HG03095 (cell line): Measurements from ENCODE around the gene TBC1D9B.

Experiments used
- ATAC-seq: cut with Tn5 transposase; IDR thresholded peaks from one replicate; pipeline ENCODE4 v1.9.1; 2021; ENCODE audit warnings: moderate library complexity; ENCODE audit not compliant: unreplicated experiment

Gene TBC1D9B

GRCh38 chr5:179908528-179908927, 831 bp upstream of the TBC1D9B start:
- no peak for ATAC-seq

- no peak for ATAC-seq
These were observed 722 bp downstream of the TBC1D9B start for GRCh38 chr5:179906795-179907555.

- no peak for ATAC-seq
These were observed 1.4 kb downstream of the TBC1D9B start for GRCh38 chr5:179906294-179906794.

GRCh38 chr5:179905161-179905560, 2.5 kb downstream of the TBC1D9B start:
- no peak for ATAC-seq

GRCh38 chr5:179904463-179905160, 3.1 kb downstream of the TBC1D9B start:
- ATAC-seq: no peak

- no peak for ATAC-seq
These were observed 4.9 kb downstream of the TBC1D9B start for GRCh38 chr5:179902763-179903158.

GRCh38 chr5:179901915-179902762, 5.6 kb downstream of the TBC1D9B start:
- ATAC-seq: no peak

- no peak for ATAC-seq
These were observed 6.2 kb downstream of the TBC1D9B start for GRCh38 chr5:179901462-179901861.

GRCh38 chr5:179900711-179901110, 7.0 kb downstream of the TBC1D9B start:
- no peak for ATAC-seq

GRCh38 chr5:179900206-179900605, 7.5 kb downstream of the TBC1D9B start:
- no peak for ATAC-seq

- ATAC-seq: no peak
These were observed 11.8 kb downstream of the TBC1D9B start for GRCh38 chr5:179895861-179896260.

GRCh38 chr5:179893958-179894895, 13.5 kb downstream of the TBC1D9B start:
- no peak for ATAC-seq

GRCh38 chr5:179893076-179893957, 14.4 kb downstream of the TBC1D9B start:
- ATAC-seq: no peak

- no peak for ATAC-seq
These were observed 15.4 kb downstream of the TBC1D9B start for GRCh38 chr5:179892255-179892654.

- ATAC-seq: no peak
These were observed 16.7 kb downstream of the TBC1D9B start for GRCh38 chr5:179890751-179891682.

GRCh38 chr5:179889885-179890284, 17.8 kb downstream of the TBC1D9B start:
- no peak for ATAC-seq

GRCh38 chr5:179887802-179888201, 19.9 kb downstream of the TBC1D9B start:
- no peak for ATAC-seq

- ATAC-seq: no peak
These were observed 20.6 kb downstream of the TBC1D9B start for GRCh38 chr5:179887095-179887494.
